C4-2B (cell line): ENCODE measurements around the gene MAP3K12.

Experiments used
- CTCF ChIP-seq: fragments of 450-650 bp; conservative IDR thresholded peaks from 2 replicates; pipeline ENCODE4 v1.5.1; 2017; ENCODE audit warnings: mild to moderate bottlenecking
- ZFX ChIP-seq: fragments of 450-650 bp; IDR thresholded peaks from 2 replicates; pipeline ENCODE4 v1.6.1; 2017

- no peak for TF ChIP-seq CTCF
- no peak for TF ChIP-seq ZFX
These were observed 45.2 kb downstream of the MAP3K12 start for GRCh38 chr12:53453953-53454640.
